HCT116 (cell line): ENCODE data around the gene ZFHX3. TPM values are rescaled to one million over a fixed set of nuclear protein-coding genes. Genes with fewer than 3 reads are reported as not detected.

Experiments used
- ATAC-seq: fragments of 200-7000 bp; cut with Tn5 transposase; 2 replicates; pipeline ENCODE4 v1.9.1; 2020; ENCODE audit warnings: mild to moderate bottlenecking, moderate library complexity
- BruUV-seq: library from RNA; stranded (reverse); fragments of 400-500 nt; replicated peaks from 2 replicates; lab custom pipeline; 2021; lab: Mats Ljungman, UMichigan
- CTCF ChIA-PET: fragments of 300-600 bp; sonication (Branson Sonifier 250); formaldehyde crosslinking; loops from one replicate; lab custom pipeline; 2021; ENCODE audit warnings: antibody characterized with exemption; lab: Charles Lee
- POLR2A ChIA-PET: fragments of 300-600, 350-600 bp; sonication (Branson Sonifier 250); formaldehyde crosslinking; loops from one replicate; lab custom pipeline; 2021; ENCODE audit warnings: antibody characterized with exemption; lab: Charles Lee
- RAD21 ChIA-PET, 2 experiments: fragments of 300-600 bp; sonication (Branson Sonifier 250); formaldehyde crosslinking; loops; one replicate each; lab custom pipeline; 2023; ENCODE audit warnings: low total read pairs in 2 of 2; ENCODE audit not compliant: uncharacterized antibody in 2 of 2, unreplicated experiment in 2 of 2, low non-redundant PET in 1 of 2; lab: Charles Lee
- DNase-seq: peaks from one replicate; pipeline ENCODE4 v3.0.0-alpha.2; 2010; ENCODE audit warnings: low read depth, low spot score
- H2AFZ ChIP-seq: fragments of 200-600 bp; shearing (Covaris generic), sonication (generic); 2 replicates; pipeline ENCODE4 v1.6.1; 2017; ENCODE audit warnings: low read depth, mixed run types, mixed read lengths, antibody characterized with exemption, low read length; ENCODE audit not compliant: poor library complexity, severe bottlenecking
- H3K27ac ChIP-seq: 2 replicates; pipeline ENCODE4 v1.5.1; 2012; ENCODE audit warnings: low read depth, low read length
- H3K27me3 ChIP-seq: fragments of 200-600 bp; sonication (generic); 2 replicates; pipeline ENCODE4 v1.6.1; 2016; ENCODE audit warnings: mixed run types, low read length, mixed read lengths; ENCODE audit not compliant: insufficient read depth
- H3K36me3 ChIP-seq, 2 experiments: fragments of 200-500 bp in 1 of 2; fragments of 200-600 bp in 1 of 2; sonication (Bioruptor generic) in 1 of 2; sonication (generic) in 1 of 2; 2 replicates each; pipeline versions ENCODE4 v1.5.1 to v1.6.1; 2014 to 2016; ENCODE audit warnings: low read length in 2 of 2, inconsistent platforms in 1 of 2, mixed read lengths in 1 of 2, mixed run types in 1 of 2; ENCODE audit not compliant: insufficient read depth in 2 of 2, control insufficient read depth in 1 of 2
- H3K4me1 ChIP-seq, 2 experiments: fragments of 200-600 bp in 1 of 2; sonication (generic) in 1 of 2; 2 replicates each; pipeline versions ENCODE4 v1.5.1 to v1.6.1; 2012 to 2017; ENCODE audit warnings: low read length in 2 of 2, inconsistent platforms in 1 of 2, mild to moderate bottlenecking in 1 of 2, mixed read lengths in 1 of 2, mixed run types in 1 of 2, moderate library complexity in 1 of 2; ENCODE audit not compliant: insufficient read depth in 2 of 2, control insufficient read depth in 1 of 2
- H3K4me2 ChIP-seq: fragments of 200-600 bp; sonication (generic); 2 replicates; pipeline ENCODE4 v1.6.1; 2017; ENCODE audit warnings: mixed run types, low read length, mixed read lengths
- H3K4me3 ChIP-seq, 2 experiments: fragments of 200-600 bp in 1 of 2; sonication (generic) in 1 of 2; replicated peaks in 1 of 2; 2 replicates each; pipeline ENCODE4 v1.5.1; 2011 to 2016; ENCODE audit warnings: low read length in 2 of 2, control low read depth in 1 of 2, low read depth in 1 of 2, mild to moderate bottlenecking in 1 of 2, mixed read lengths in 1 of 2, mixed run types in 1 of 2
- H3K79me2 ChIP-seq: fragments of 200-600 bp; sonication (generic); 2 replicates; pipeline ENCODE4 v1.6.1; 2017; ENCODE audit warnings: mild to moderate bottlenecking, mixed run types, low read length, moderate library complexity, mixed read lengths; ENCODE audit not compliant: insufficient read depth
- H3K9ac ChIP-seq: fragments of 200-600 bp; sonication (generic); 2 replicates; pipeline ENCODE4 v1.6.1; 2016; ENCODE audit warnings: low read length, mixed read lengths
- H3K9me2 ChIP-seq: fragments of 200-600 bp; sonication (generic), shearing (Covaris generic); 2 replicates; pipeline ENCODE4 v1.6.1; 2017; ENCODE audit warnings: mixed run types, mild to moderate bottlenecking, moderate library complexity; ENCODE audit not compliant: insufficient read depth
- H3K9me3 ChIP-seq, 2 experiments: fragments of 200-500 bp in 1 of 2; fragments of 200-600 bp in 1 of 2; sonication (Bioruptor generic) in 1 of 2; sonication (generic) in 1 of 2; 2 replicates each; pipeline ENCODE4 v1.6.1; 2014 to 2017; ENCODE audit warnings: low read length in 2 of 2, mixed read lengths in 2 of 2, inconsistent platforms in 1 of 2, low read depth in 1 of 2, mild to moderate bottlenecking in 1 of 2, mixed run types in 1 of 2, moderate library complexity in 1 of 2; ENCODE audit not compliant: control insufficient read depth in 1 of 2, insufficient read depth in 1 of 2
- H4K20me1 ChIP-seq: fragments of 200-600 bp; sonication (generic), shearing (Covaris generic); 2 replicates; pipeline ENCODE4 v1.6.1; 2017; ENCODE audit warnings: mixed run types, mild to moderate bottlenecking, moderate library complexity; ENCODE audit not compliant: insufficient read depth
- CBX3 ChIP-seq: IDR thresholded peaks from 2 replicates; pipeline ENCODE4 v1.6.1; 2012; ENCODE audit warnings: low read depth
- CTCF ChIP-seq, 3 experiments: fragments of 200-600 bp in 1 of 3; sonication (generic) in 1 of 3; IDR thresholded peaks in 2 of 3; conservative IDR thresholded peaks in 1 of 3; 2 replicates each; pipeline ENCODE4 v1.5.1; 2012 to 2017; ENCODE audit warnings: low read depth in 2 of 3, low read length in 2 of 3, antibody characterized with exemption in 1 of 3, borderline replicate concordance in 1 of 3, control low read depth in 1 of 3, mild to moderate bottlenecking in 1 of 3, mixed read lengths in 1 of 3, mixed run types in 1 of 3, moderate library complexity in 1 of 3; ENCODE audit not compliant: insufficient read depth in 1 of 3
- ELF1 ChIP-seq: IDR thresholded peaks from 2 replicates; pipeline ENCODE4 v1.6.1; 2012; ENCODE audit warnings: low read depth, borderline replicate concordance
- EZH2 ChIP-seq: fragments of 200-600 bp; sonication (generic); IDR thresholded peaks from 2 replicates; pipeline ENCODE4 v1.6.1; 2017; ENCODE audit warnings: antibody characterized with exemption, mixed run types
- JUND ChIP-seq: IDR thresholded peaks from 2 replicates; pipeline ENCODE4 v1.6.1; 2012
- SIN3A ChIP-seq: IDR thresholded peaks from 2 replicates; pipeline ENCODE4 v1.6.1; 2012; ENCODE audit warnings: low read depth
- TCF7L2 ChIP-seq: IDR thresholded peaks from 2 replicates; pipeline ENCODE4 v1.7.0; 2011; ENCODE audit warnings: borderline replicate concordance, inconsistent platforms; ENCODE audit not compliant: insufficient read depth, insufficient read length; ENCODE audit errors: extremely low read depth
- ZFX ChIP-seq: fragments of 450-650 bp; IDR thresholded peaks from 2 replicates; pipeline ENCODE4 v1.6.1; 2017
- intact Hi-C: fragments of 100-400 bp; cut with micrococcal nuclease; formaldehyde crosslinking; loops from 2 replicates; pipeline ENCODE4 v1.10.0; 2022
- total RNA-seq: library from RNA; stranded (reverse); gene quantifications from one replicate; pipeline ENCODE4 v1.2.1, GENCODE V29; 2021; ENCODE audit not compliant: unreplicated experiment

The ZFHX3 gene
- total RNA-seq, 1 experiment from 2014 or later: 6.3 TPM

DNA sequence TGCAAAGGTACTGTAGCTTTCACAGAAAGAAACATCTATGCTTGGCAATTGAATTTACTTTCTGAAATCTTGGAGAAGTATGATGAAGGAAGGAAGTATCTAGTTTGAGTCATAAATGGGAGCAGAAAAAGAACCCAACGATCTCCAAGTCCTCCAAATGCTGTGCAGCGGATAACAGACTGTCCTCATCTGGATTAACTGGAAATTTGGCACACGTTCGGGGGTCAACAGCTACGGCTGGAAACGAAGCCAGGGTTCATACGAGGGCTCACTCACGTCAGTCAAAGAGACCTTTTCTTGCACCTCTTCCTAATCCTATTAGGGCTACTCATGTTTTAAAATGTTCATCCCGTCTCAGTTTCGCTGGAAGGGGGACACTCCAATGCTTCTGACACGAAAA is 152.0 kb downstream of the ZFHX3 start:
- Histone ChIP-seq H3K27ac (no peak overlapping the region), H3K4me1 (no peaks in the 10 kb centered on the region), H3K4me3 (no peak overlapping the region), H3K79me2 (no peaks in the 10 kb centered on the region), H3K4me2 (no peak overlapping the region), H4K20me1 (no peaks in the 10 kb centered on the region), H2AFZ (no peak overlapping the region), H3K9me3 (no peaks in the 10 kb centered on the region), H3K9me2 (no peaks in the 10 kb centered on the region), H3K27me3 (no peaks in the 10 kb centered on the region), H3K36me3 (no peaks in the 10 kb centered on the region), H3K9ac (no peak overlapping the region)
- CTCF ChIA-PET: no interaction called here
- RAD21 ChIA-PET: no interaction called here
- no peak for TF ChIP-seq ELF1
- no peak for TF ChIP-seq CTCF (IDR thresholded peaks at IDR 0.05 in 2 of 3, conservative IDR thresholded peaks at IDR 0.05 in 1 of 3; ENCODE audit: borderline replicate concordance in 1 of 3, insufficient read depth in 1 of 3, low read depth in 2 of 3, low read length in 2 of 3)
- TF ChIP-seq CBX3: no peak
- TF ChIP-seq JUND: no peak
- no peak for TF ChIP-seq ZFX
- no peak for TF ChIP-seq SIN3A
- no peak for TF ChIP-seq EZH2
- TF ChIP-seq TCF7L2: no peak
- ATAC-seq (no peak), DNase-seq (no peak)
- POLR2A ChIA-PET: no interaction called here
- intact Hi-C loops: no loop called here
- BruUV-seq: no TSS peak
